Ascending aorta (tissue), 2 donors: Measurements from ENCODE around the gene PCNX2. TPM values are rescaled to one million over a fixed set of nuclear protein-coding genes. Genes with fewer than 3 reads are reported as not detected.

ENCODE experiments used
- DNase-seq, 2 donors: peaks; one replicate each; pipeline ENCODE4 v3.0.0-alpha.2; 2019; ENCODE audit warnings: low spot score in 2 of 2
- H3K27ac ChIP-seq, 2 donors: fragments of 200-600 bp; sonication (generic); one replicate each; pipeline ENCODE4 v1.5.1; 2016 to 2017; ENCODE audit warnings: mild to moderate bottlenecking in 1 of 2
- H3K27me3 ChIP-seq: fragments of 200-600 bp; sonication (generic); one replicate; pipeline ENCODE4 v1.5.1; 2017
- H3K36me3 ChIP-seq, 2 donors: fragments of 200-600 bp; sonication (generic); one replicate each; pipeline ENCODE4 v1.5.1; 2016
- H3K4me1 ChIP-seq, 2 donors: fragments of 200-600 bp; sonication (generic); one replicate each; pipeline ENCODE4 v1.5.1; 2016 to 2017; ENCODE audit warnings: mild to moderate bottlenecking in 1 of 2
- H3K4me3 ChIP-seq, 2 donors: fragments of 200-600 bp; sonication (generic); one replicate each; pipeline ENCODE4 v1.5.1; 2016 to 2017; ENCODE audit warnings: mild to moderate bottlenecking in 1 of 2
- H3K9me3 ChIP-seq, 2 donors: fragments of 200-600 bp; sonication (generic); one replicate each; pipeline ENCODE4 v1.5.1; 2016
- intact Hi-C: fragments of 100-400 bp; cut with DNase I; formaldehyde crosslinking; loops from one replicate; pipeline ENCODE4 v1.15.1; 2023
- total RNA-seq: library from RNA; depleted of rRNA; stranded (reverse); fragments of >200 nt; gene quantifications from one replicate; pipeline ENCODE4 v1.1.0, GENCODE V29; 2016
- TF ChIP-seq, protein P1 (sequence below), 3 experiments: fragments of 200-600 bp in 2 of 3; fragments of 450-650 bp in 1 of 3; sonication (generic) in 2 of 3; IDR thresholded peaks; one replicate each; pipeline ENCODE4 v1.5.1; 2016 to 2019; ENCODE audit warnings: antibody characterized with exemption in 3 of 3, mild to moderate bottlenecking in 1 of 3, moderate library complexity in 1 of 3

Gene PCNX2
- total RNA-seq, 1 donor from 2014 or later, result 13.6 TPM

DNA sequence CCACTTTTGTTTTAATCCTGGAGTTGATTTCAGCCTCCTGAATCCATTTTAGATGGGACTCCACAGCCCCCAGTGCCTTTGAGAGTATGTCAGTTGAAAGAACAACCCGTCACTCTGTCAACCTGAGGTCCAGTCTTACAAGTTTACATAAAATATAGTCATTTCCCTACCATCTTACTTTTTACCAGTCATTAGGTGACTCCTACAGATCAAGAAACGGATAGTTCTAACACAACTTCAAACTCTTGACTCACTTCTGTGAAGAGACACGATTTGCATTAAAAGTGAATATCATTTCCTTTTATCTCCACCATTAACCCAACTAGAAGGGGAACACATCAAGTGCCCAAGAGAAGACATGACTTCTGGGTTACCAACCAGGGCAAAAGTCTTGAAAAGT is 198.0 kb downstream of the PCNX2 start:
- Histone ChIP-seq H3K36me3 (no peaks in the 10 kb centered on the region), H3K9me3 (no peaks in the 10 kb centered on the region), H3K4me1 (no peaks in the 10 kb centered on the region), H3K27ac (no peak overlapping the region), H3K27me3 (no peaks in the 10 kb centered on the region), H3K4me3 (no peak overlapping the region)
- no peak for DNase-seq
- TF ChIP-seq, protein P1, sequence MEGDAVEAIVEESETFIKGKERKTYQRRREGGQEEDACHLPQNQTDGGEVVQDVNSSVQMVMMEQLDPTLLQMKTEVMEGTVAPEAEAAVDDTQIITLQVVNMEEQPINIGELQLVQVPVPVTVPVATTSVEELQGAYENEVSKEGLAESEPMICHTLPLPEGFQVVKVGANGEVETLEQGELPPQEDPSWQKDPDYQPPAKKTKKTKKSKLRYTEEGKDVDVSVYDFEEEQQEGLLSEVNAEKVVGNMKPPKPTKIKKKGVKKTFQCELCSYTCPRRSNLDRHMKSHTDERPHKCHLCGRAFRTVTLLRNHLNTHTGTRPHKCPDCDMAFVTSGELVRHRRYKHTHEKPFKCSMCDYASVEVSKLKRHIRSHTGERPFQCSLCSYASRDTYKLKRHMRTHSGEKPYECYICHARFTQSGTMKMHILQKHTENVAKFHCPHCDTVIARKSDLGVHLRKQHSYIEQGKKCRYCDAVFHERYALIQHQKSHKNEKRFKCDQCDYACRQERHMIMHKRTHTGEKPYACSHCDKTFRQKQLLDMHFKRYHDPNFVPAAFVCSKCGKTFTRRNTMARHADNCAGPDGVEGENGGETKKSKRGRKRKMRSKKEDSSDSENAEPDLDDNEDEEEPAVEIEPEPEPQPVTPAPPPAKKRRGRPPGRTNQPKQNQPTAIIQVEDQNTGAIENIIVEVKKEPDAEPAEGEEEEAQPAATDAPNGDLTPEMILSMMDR (IDR thresholded peaks at IDR 0.05), result no peak
- intact Hi-C loops, result no loop called here

DNA sequence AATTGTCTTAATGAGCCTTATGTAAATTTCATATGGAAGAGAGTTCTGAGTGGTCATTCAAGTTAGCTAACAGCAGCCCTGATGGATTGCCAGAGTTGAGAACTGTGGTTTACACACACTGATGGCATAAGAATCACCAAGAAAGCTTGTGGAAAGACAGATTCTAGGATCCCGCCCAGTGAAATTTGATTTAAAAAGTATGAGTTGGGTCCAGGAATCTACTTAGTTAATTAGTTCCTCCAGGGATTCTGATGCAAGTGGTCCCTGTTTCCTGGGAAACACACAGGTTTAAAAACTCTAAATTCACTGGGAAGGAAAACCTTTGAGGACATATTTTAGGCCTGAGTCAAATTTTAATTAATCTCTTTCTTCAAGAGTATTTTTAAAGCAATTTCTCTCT is 200.8 kb downstream of the PCNX2 start:
- Histone ChIP-seq H3K4me3 (no peak overlapping the region), H3K27ac (no peak overlapping the region), H3K36me3 (no peaks in the 10 kb centered on the region), H3K4me1 (no peaks in the 10 kb centered on the region), H3K27me3 (no peaks in the 10 kb centered on the region), H3K9me3 (no peaks in the 10 kb centered on the region)
- intact Hi-C loops, result no loop called here
- DNase-seq, result no peak
- TF ChIP-seq, protein P1 (IDR thresholded peaks at IDR 0.05), result no peak

DNA sequence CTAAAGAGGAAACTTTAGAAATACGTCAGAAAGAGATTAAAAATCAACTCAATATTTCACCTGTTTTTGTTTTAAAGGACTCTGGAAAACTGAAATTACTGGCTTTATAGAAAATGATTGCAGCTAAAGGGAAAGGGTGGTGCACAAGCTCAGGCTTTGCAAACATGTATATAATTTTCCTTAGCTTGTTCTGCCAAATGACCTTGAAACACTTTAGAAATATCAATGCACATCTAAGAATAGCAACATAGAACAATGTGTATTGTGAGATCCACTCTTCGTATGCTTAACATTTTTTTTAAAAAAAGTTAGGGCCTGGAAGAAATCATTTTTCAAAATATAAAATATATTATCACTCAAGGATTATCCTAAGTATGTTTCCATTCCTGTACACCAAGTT is 201.3 kb downstream of the PCNX2 start:
- TF ChIP-seq, protein P1 (IDR thresholded peaks at IDR 0.05), result no peak
- Histone ChIP-seq H3K27ac (no peak overlapping the region), H3K4me1 (no peaks in the 10 kb centered on the region), H3K4me3 (no peak overlapping the region), H3K27me3 (no peaks in the 10 kb centered on the region), H3K9me3 (no peaks in the 10 kb centered on the region), H3K36me3 (no peaks in the 10 kb centered on the region)
- DNase-seq, result no peak
- intact Hi-C loops, result no loop called here

DNA sequence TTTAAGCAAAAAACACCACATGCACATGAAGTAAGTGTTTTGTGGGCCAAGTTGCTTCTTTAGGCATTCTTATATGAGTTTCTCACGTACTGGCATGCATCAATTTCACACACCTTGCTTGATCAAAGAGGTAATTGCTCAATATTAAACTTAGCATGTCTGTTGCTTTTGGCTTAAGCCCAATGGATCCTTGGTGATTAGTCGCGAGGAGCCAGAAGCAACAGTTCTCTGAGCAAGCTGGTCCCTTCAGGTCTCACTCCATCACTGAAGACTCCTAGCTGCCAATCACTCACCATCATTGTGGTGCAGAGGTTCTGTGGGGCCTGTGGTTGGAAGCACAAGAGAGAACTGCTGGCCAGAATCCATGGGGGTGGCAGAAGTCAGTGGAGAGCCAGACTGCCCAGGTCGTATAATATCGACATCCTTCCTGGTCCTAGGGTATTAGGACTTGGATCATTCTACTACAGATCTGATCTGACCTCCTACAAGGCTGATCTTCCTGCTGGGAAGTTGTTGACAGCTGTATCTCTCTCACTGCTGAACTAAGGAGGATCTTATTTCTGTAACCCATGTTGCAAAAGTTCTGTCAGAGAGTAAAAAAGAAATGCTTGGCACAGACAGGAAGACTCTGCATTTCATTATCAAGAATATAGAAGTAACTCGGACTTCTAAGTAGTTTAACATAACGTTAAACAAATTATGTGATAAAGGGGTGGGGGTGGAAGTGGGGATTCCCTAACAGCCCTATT is 204.6 kb downstream of the PCNX2 start:
- Histone ChIP-seq H3K4me3 (no peak overlapping the region), H3K4me1 (no peaks in the 10 kb centered on the region), H3K27me3 (no peaks in the 10 kb centered on the region), H3K36me3 (no peaks in the 10 kb centered on the region), H3K27ac (no peak overlapping the region), H3K9me3 (no peaks in the 10 kb centered on the region)
- TF ChIP-seq, protein P1 (IDR thresholded peaks at IDR 0.05), result no peak
- no peak for DNase-seq
- intact Hi-C loops, result no loop called here

DNA sequence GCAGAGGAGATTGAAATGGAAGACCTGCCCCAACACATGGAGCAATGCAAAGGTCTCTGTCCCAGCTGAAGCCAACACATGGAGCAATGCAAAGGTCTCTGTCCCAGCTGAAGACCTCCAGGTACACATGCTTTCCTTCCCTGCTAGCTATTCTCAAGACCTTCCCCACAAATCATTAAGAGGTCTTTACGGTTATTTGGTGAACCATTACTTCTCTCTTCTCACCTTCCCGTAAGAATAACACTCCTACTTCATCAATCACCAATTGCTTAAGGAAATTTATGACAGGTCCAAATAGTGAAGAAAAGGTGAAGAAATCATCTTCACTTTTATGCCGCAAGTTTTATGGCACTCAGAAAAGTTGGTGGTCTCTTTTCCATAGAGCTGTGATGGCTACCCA is 206.3 kb downstream of the PCNX2 start:
- no peaks in the 10 kb centered on the region for H3K27me3 ChIP-seq
- H3K4me3 ChIP-seq, result no peak overlapping the region
- TF ChIP-seq, protein P1 (IDR thresholded peaks at IDR 0.05), result no peak
- DNase-seq, result no peak
- no peaks in the 10 kb centered on the region for H3K9me3 ChIP-seq
- intact Hi-C loops, result no loop called here
- H3K4me1 ChIP-seq, result no peaks in the 10 kb centered on the region
- H3K36me3 ChIP-seq, result no peaks in the 10 kb centered on the region
- no peak overlapping the region for H3K27ac ChIP-seq

DNA sequence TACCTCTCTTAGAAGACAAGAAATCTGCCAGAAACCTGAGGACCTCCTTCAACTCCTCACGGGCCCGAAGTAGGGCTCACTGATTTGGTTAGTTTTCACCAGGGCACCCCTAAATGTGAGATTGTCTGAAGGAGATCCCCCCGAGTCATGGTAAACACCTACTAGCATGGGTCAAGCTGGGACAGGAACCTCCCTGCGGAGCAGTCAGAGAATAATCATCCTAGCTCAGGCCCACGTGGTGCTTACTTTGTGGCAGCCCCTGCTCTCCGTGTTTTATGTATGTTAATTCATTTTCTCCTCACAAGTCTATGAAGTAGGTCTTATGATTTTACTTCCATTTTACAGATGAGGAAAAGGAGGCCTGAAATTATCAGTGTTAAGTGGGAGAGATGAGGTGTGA is 206.9 kb downstream of the PCNX2 start:
- intact Hi-C loops, result no loop called here
- no peaks in the 10 kb centered on the region for H3K9me3 ChIP-seq
- DNase-seq, result no peak

More for the DNA sequence above, 206.9 kb downstream of the PCNX2 start:
- Histone ChIP-seq H3K27me3 (no peaks in the 10 kb centered on the region), H3K27ac (no peak overlapping the region), H3K4me1 (no peaks in the 10 kb centered on the region), H3K36me3 (no peaks in the 10 kb centered on the region), H3K4me3 (no peak overlapping the region)
- TF ChIP-seq, protein P1 (IDR thresholded peaks at IDR 0.05), result no peak
